OCI-LY7 (cell line): Measurements from ENCODE around the gene FMN1. TPM values are rescaled to one million over a fixed set of nuclear protein-coding genes. Genes with fewer than 3 reads are reported as not detected.

Source experiments
- BruUV-seq: library from RNA; stranded (reverse); fragments of 400-500 nt; replicated peaks from 2 replicates; lab custom pipeline; 2021; lab: Mats Ljungman, UMichigan
- CTCF ChIA-PET: fragments of 300-600 bp; sonication (Branson Sonifier 250); formaldehyde crosslinking; loops from one replicate; lab custom pipeline; 2022; ENCODE audit warnings: antibody characterized with exemption; ENCODE audit not compliant: unreplicated experiment; lab: Charles Lee
- POLR2A ChIA-PET: fragments of 300-600 bp; sonication (Branson Sonifier 250); formaldehyde crosslinking; loops from one replicate; lab custom pipeline; 2022; ENCODE audit warnings: antibody characterized with exemption; lab: Charles Lee
- DNase-seq: peaks from one replicate; pipeline ENCODE4 v3.0.0-alpha.2; 2015; ENCODE audit warnings: low spot score
- H2AFZ ChIP-seq: fragments of 200-600 bp; sonication (generic), shearing (Covaris generic); 2 replicates; pipeline ENCODE4 v1.6.1; 2014; ENCODE audit warnings: mild to moderate bottlenecking, antibody characterized with exemption, low read length, moderate library complexity
- H3K27ac ChIP-seq: fragments of 200-600 bp; sonication (generic); 2 replicates; pipeline ENCODE4 v1.5.1; 2014; ENCODE audit warnings: mixed run types, low read depth, mild to moderate bottlenecking, moderate library complexity, low read length, inconsistent platforms; ENCODE audit not compliant: poor library complexity, severe bottlenecking
- H3K36me3 ChIP-seq: fragments of 200-600 bp; sonication (generic); 2 replicates; pipeline ENCODE4 v1.6.1; 2014; ENCODE audit warnings: mild to moderate bottlenecking, antibody characterized with exemption, low read length, moderate library complexity, mixed read lengths; ENCODE audit not compliant: insufficient read depth
- H3K4me1 ChIP-seq: fragments of 200-600 bp; sonication (generic); 2 replicates; pipeline ENCODE4 v1.5.1; 2014; ENCODE audit warnings: mild to moderate bottlenecking, low read length; ENCODE audit not compliant: insufficient read depth, poor library complexity, severe bottlenecking
- H3K4me2 ChIP-seq: fragments of 200-600 bp; sonication (generic); 2 replicates; pipeline ENCODE4 v1.6.1; 2014; ENCODE audit warnings: mild to moderate bottlenecking, low read length
- H3K4me3 ChIP-seq: fragments of 200-600 bp; sonication (generic); 2 replicates; pipeline ENCODE4 v1.5.1; 2014; ENCODE audit warnings: mild to moderate bottlenecking, low read depth, low read length; ENCODE audit not compliant: poor library complexity, severe bottlenecking
- H3K79me2 ChIP-seq: fragments of 200-600 bp; sonication (generic); 2 replicates; pipeline ENCODE4 v1.6.1; 2016; ENCODE audit warnings: low read depth, mild to moderate bottlenecking, low read length, moderate library complexity, mixed read lengths; ENCODE audit not compliant: insufficient read depth
- H3K9me2 ChIP-seq: fragments of 200-600 bp; sonication (generic); 2 replicates; pipeline ENCODE4 v1.6.1; 2016; ENCODE audit warnings: mild to moderate bottlenecking, low read length, mixed read lengths; ENCODE audit not compliant: insufficient read depth
- H3K9me3 ChIP-seq: fragments of 200-600 bp; sonication (generic); 2 replicates; pipeline ENCODE4 v1.6.1; 2014; ENCODE audit warnings: mild to moderate bottlenecking, mixed run types, low read length, mixed read lengths
- H4K20me1 ChIP-seq: fragments of 200-600 bp; sonication (generic); 2 replicates; pipeline ENCODE4 v1.6.1; 2014; ENCODE audit warnings: mild to moderate bottlenecking, antibody characterized with exemption, low read length, moderate library complexity, mixed read lengths; ENCODE audit not compliant: insufficient read depth
- CTCF ChIP-seq: fragments of 200-600 bp; sonication (generic); conservative IDR thresholded peaks from 2 replicates; pipeline ENCODE4 v1.5.1; 2014; ENCODE audit warnings: mild to moderate bottlenecking, antibody characterized with exemption, low read length, moderate library complexity, mixed read lengths
- EZH2phosphoT487 ChIP-seq: fragments of 200-600 bp; sonication (generic); IDR thresholded peaks from 2 replicates; pipeline ENCODE4 v1.6.1; 2018; ENCODE audit warnings: low read depth, borderline replicate concordance, mild to moderate bottlenecking, mixed run types, antibody characterized with exemption, low read length, moderate library complexity, mixed read lengths
- intact Hi-C: fragments of 100-400 bp; cut with micrococcal nuclease; formaldehyde crosslinking; loops from one replicate; pipeline ENCODE4 v1.10.0; 2022; ENCODE audit not compliant: unreplicated experiment
- total RNA-seq, 2 experiments: library from RNA; depleted of rRNA in 1 of 2; stranded (reverse); fragments of >200 nt in 1 of 2; shearing (Covaris generic) in 1 of 2; gene quantifications; 2 replicates each; pipeline ENCODE4 v1.2.3, GENCODE V29; 2014 to 2022

Gene FMN1
- total RNA-seq, 2 experiments from 2014 or later = 3.2 to 4.2 TPM

GRCh38 chr15:33194237-33194636 lies 277 bp downstream of the FMN1 start:
- no peaks in the 10 kb centered on the region for H3K36me3 ChIP-seq
- H3K4me1 ChIP-seq = peaks cover 25% of the 10 kb centered on the region
- H3K4me3 ChIP-seq = peak overlapping the region; percentile 66
- H2AFZ ChIP-seq = peak overlapping the region; percentile 85
- peak overlapping the region; percentile 73 for H3K4me2 ChIP-seq
- ChIA-PET POLR2A (interaction anchor here (0.6 to 2.8 kb wide), 10 partner anchors 9 to 506 kb away, joined by 3 to 7 read pairs (median 4); no protein-coding TSS in a partner anchor), CTCF (no interaction called here)
- TF ChIP-seq EZH2phosphoT487 = no peak
- no peak for TF ChIP-seq CTCF
- H3K9me3 ChIP-seq = no peaks in the 10 kb centered on the region
- no peak for DNase-seq
- no peaks in the 10 kb centered on the region for H3K9me2 ChIP-seq
- no peaks in the 10 kb centered on the region for H4K20me1 ChIP-seq
- no peaks in the 10 kb centered on the region for H3K79me2 ChIP-seq
- intact Hi-C loops = no loop called here
- BruUV-seq = no TSS peak
- H3K27ac ChIP-seq = no peak overlapping the region

GRCh38 chr15:33191591-33191990 lies 2.9 kb downstream of the FMN1 start:
- Histone ChIP-seq H3K27ac (no peak overlapping the region), H4K20me1 (no peaks in the 10 kb centered on the region), H3K9me2 (no peaks in the 10 kb centered on the region), H3K79me2 (no peaks in the 10 kb centered on the region), H3K36me3 (no peaks in the 10 kb centered on the region), H3K4me1 (peaks cover 52% of the 10 kb centered on the region), H3K4me2 (no peak overlapping the region), H3K9me3 (no peaks in the 10 kb centered on the region), H2AFZ (no peak overlapping the region), H3K4me3 (no peak overlapping the region)
- ChIA-PET POLR2A (interaction anchor here (0.7 to 2.8 kb wide), 2 partner anchors 9 to 17 kb away, joined by 4 to 6 read pairs; no protein-coding TSS in a partner anchor), CTCF (no interaction called here)
- no peak for TF ChIP-seq EZH2phosphoT487
- no peak for TF ChIP-seq CTCF
- no TSS peak for BruUV-seq
- intact Hi-C loops = no loop called here
- DNase-seq = no peak

GRCh38 chr15:33190539-33190938 lies 4.0 kb downstream of the FMN1 start:
- Histone ChIP-seq H2AFZ (peak overlapping the region; percentile 89; the same call in 1 of the 2 replicates), H3K36me3 (no peaks in the 10 kb centered on the region), H3K9me2 (no peaks in the 10 kb centered on the region), H3K9me3 (no peaks in the 10 kb centered on the region), H3K79me2 (no peaks in the 10 kb centered on the region), H3K4me3 (no peak overlapping the region), H4K20me1 (no peaks in the 10 kb centered on the region), H3K4me2 (no peak overlapping the region), H3K4me1 (peaks cover 58% of the 10 kb centered on the region), H3K27ac (no peak overlapping the region)
- ChIA-PET CTCF (no interaction called here), POLR2A (no interaction called here)
- TF ChIP-seq EZH2phosphoT487 = no peak
- TF ChIP-seq CTCF = no peak
- DNase-seq = no peak
- no TSS peak for BruUV-seq
- intact Hi-C loops = no loop called here
